Heart left ventricle (tissue), 16 donors: ENCODE measurements around the gene EVPL. TPM values are rescaled to one million over a fixed set of nuclear protein-coding genes. Genes with fewer than 3 reads are reported as not detected.

Experiments
- ATAC-seq, 4 donors: fragments of 200-7000 bp; cut with Tn5 transposase; one replicate each; pipeline ENCODE4 v1.9.1; 2020 to 2022; ENCODE audit warnings: moderate library complexity in 4 of 4, mild to moderate bottlenecking in 3 of 4, moderate number of reproducible peaks in 1 of 4
- DNase-seq, 5 donors: peaks; one replicate each; pipeline ENCODE4 v3.0.0-alpha.2; 2020
- H3K27ac ChIP-seq, 12 donors: fragments of 200-600 bp; sonication (generic) in 4 of 12; one replicate each; pipeline versions ENCODE4 v1.5.0 to v1.8.0; 2016 to 2022; ENCODE audit warnings: mild to moderate bottlenecking in 2 of 12
- H3K27me3 ChIP-seq, 9 donors: fragments of 200-600 bp; sonication (generic) in 2 of 9; one replicate each; pipeline versions ENCODE4 v1.5.1 to v1.8.0; 2016 to 2022; ENCODE audit warnings: mild to moderate bottlenecking in 3 of 9
- H3K36me3 ChIP-seq, 9 donors: fragments of 200-600 bp; sonication (generic) in 2 of 9; one replicate each; pipeline versions ENCODE4 v1.5.0 to v1.8.0; 2018 to 2022; ENCODE audit warnings: mild to moderate bottlenecking in 2 of 9
- H3K4me1 ChIP-seq, 12 donors: fragments of 200-600 bp; sonication (generic) in 4 of 12; one replicate each; pipeline versions ENCODE4 v1.5.0 to v1.8.0; 2016 to 2022; ENCODE audit warnings: mild to moderate bottlenecking in 3 of 12
- H3K4me3 ChIP-seq, 12 donors: fragments of 200-600 bp; sonication (generic) in 4 of 12; one replicate each; pipeline versions ENCODE4 v1.5.0 to v1.8.0; 2017 to 2022; ENCODE audit warnings: mild to moderate bottlenecking in 9 of 12, moderate library complexity in 4 of 12
- H3K9me3 ChIP-seq, 12 donors: fragments of 200-600 bp; sonication (generic) in 4 of 12; one replicate each; pipeline versions ENCODE4 v1.5.0 to v1.8.0; 2016 to 2022; ENCODE audit warnings: mild to moderate bottlenecking in 1 of 12
- POLR2A ChIP-seq, 2 donors: fragments of 450-650 bp; IDR thresholded peaks; one replicate each; pipeline ENCODE4 v1.6.1; 2017; ENCODE audit warnings: antibody characterized with exemption in 2 of 2, mild to moderate bottlenecking in 2 of 2, moderate library complexity in 2 of 2
- WGBS, 4 donors: extraction: QIAGEN DNeasy Blood & Tissue Kit in 2 of 4; methylation state at CpG; one replicate each; pipeline versions ENCODE4 v1.1.5 to v1.1.7; 2013 to 2018; 5-methylcytosine and 5-hydroxymethylcytosine counted together
- intact Hi-C, 10 donors: fragments of 100-400 bp; cut with DNase I; formaldehyde crosslinking; loops; one replicate each; pipeline versions ENCODE4 v1.11.1 to v1.14.2; 2022
- polyA plus RNA-seq, 2 donors: library from polyadenylated mRNA; stranded (reverse); fragments of 200-250 nt; gene quantifications; one replicate each; pipeline ENCODE4 v1.2.3, GENCODE V29; 2013
- total RNA-seq, 9 donors: library from RNA; depleted of rRNA in 2 of 9; stranded (reverse); fragments of >200 nt in 2 of 9; fragmentation: NEBNext Ultra II Directional in 3 of 9; extraction: Animal tissue kit (Norgen Biotek cat#: 25700) in 3 of 9; gene quantifications; one replicate each; pipeline versions ENCODE4 v1.1.0 to v1.2.4, GENCODE V29; 2016 to 2023
- TF ChIP-seq, protein P1 (sequence below), 12 donors: fragments of 200-600 bp; sonication (generic) in 4 of 12; IDR thresholded peaks; one replicate each; pipeline versions ENCODE4 v1.5.0 to v1.8.0; 2018 to 2022; ENCODE audit warnings: antibody characterized with exemption in 12 of 12, mild to moderate bottlenecking in 5 of 12
- donor health status: ischemic (EF 13 %, LVEDD 7.1; RV severe dilation, severe dysfunction).
- donor health status: healthy with polysubstance abuse.
- donor health status: DM: no; HTN: yes; CAD: no.
- donor health status: DM: no; HTN: no; CAD: no.
- donor health status: ischemic (EF 25% LVEDD 6.9; RV normal size, moderate dysfunction).
- donor health status: ischemic (EF 25% LVEDD 5.7; RV mildly dilated, moderate dysfunction).
- donor health status: healthy.
- donor health status: DM: yes; HTN: yes; CAD: no.
- donor health status: ischemic (EF 35%, LVEDD 5.7; RV mildly dilated, moderate dysfunction).
- donor health status: nonischemic (EF 11% LVEDD 7.7; RV severe dilation, severe dysfunction).
- donor health status: DM: yes; HTN: yes; CAD: no.
- donor health status: PGD.
- donor health status: ischemic (EF 29% LVEDD 5.4; RV normal size, mild dysfunction).
- donor health status: nonischemic (EF 23%, LVEDD 6.1; RV moderate dilation, normal function).

EVPL gene
- total and polyA plus RNA-seq, 11 donors: 0.03 to 2.0 (median 0.05) TPM; not detected in 3

DNA sequence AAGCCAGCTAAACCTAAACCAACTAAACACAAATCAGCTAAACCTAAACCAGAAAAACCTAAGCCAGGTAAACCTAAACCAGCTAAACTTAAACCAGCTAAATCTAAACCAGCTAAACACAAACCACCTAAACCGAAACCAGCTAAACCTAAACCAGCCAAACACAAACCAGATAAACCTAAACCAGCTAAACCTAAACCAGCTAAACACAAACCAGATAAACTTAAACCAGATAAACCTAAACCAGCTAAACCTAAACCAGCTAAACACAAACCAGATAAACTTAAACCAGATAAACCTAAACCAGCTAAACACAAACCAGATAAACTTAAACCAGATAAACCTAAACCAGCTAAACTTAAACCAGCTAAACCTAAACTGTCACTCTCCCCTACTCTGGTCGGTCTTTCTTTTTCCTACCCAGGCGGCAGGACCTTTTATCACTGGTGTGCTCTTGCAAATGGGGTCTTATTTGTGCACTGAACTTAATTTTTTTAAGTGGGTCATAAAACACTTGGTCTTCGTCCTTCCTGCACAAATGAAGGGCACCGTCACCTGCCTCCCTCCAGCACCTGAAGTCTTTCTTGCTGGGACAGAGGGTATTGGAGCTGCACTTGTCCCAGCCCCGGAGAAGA is 7.2 kb downstream of the EVPL start:
- WGBS, 4 donors: 84 to 91% (median 87%) methylated on average over 6 of the region's 6 CpGs
- H3K27me3 ChIP-seq: no peaks in the 10 kb centered on the region
- no peaks in the 10 kb centered on the region for H3K9me3 ChIP-seq
- H3K36me3 ChIP-seq: no peaks in the 10 kb centered on the region
- intact Hi-C loops: loop anchor here in 4 of 10 donors (5.0 to 10.0 kb wide), 5 partner anchors 155 to 277 kb away; no protein-coding TSS in a partner anchor
- no peak for ATAC-seq
- TF ChIP-seq, protein P1, sequence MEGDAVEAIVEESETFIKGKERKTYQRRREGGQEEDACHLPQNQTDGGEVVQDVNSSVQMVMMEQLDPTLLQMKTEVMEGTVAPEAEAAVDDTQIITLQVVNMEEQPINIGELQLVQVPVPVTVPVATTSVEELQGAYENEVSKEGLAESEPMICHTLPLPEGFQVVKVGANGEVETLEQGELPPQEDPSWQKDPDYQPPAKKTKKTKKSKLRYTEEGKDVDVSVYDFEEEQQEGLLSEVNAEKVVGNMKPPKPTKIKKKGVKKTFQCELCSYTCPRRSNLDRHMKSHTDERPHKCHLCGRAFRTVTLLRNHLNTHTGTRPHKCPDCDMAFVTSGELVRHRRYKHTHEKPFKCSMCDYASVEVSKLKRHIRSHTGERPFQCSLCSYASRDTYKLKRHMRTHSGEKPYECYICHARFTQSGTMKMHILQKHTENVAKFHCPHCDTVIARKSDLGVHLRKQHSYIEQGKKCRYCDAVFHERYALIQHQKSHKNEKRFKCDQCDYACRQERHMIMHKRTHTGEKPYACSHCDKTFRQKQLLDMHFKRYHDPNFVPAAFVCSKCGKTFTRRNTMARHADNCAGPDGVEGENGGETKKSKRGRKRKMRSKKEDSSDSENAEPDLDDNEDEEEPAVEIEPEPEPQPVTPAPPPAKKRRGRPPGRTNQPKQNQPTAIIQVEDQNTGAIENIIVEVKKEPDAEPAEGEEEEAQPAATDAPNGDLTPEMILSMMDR (IDR thresholded peaks at IDR 0.05): no peak
- TF ChIP-seq POLR2A (IDR thresholded peaks at IDR 0.05): no peak
- no peak overlapping the region for H3K4me3 ChIP-seq
- no peaks in the 10 kb centered on the region for H3K4me1 ChIP-seq
- no peak overlapping the region for H3K27ac ChIP-seq
- DNase-seq: no peak

DNA sequence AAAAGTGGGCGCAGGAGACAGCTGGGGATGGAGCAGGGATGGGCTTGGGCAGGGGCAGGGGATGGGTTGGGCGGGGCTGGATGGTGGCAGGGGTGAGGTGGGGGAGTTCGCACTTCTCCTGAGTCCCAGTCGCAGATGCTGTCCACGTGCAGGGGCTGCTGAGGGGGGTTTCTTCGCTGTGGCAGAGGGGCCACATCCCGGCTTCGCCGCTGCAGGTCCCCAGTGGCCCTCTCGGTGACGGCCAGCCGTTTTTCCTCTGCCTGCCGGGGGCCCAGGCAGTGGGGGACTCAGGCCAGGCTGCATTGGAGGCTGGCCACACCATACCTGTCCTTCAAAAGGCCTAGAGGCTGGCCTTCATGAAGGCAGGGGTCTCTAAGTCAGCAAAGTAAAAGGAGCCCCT is 8.3 kb downstream of the EVPL start:
- ATAC-seq (no peak), DNase-seq (no peak)
- H3K27me3 ChIP-seq: no peaks in the 10 kb centered on the region
- H3K4me1 ChIP-seq: peaks cover 0 to 6% (median 1%) of the 10 kb centered on the region in 12 donors
- H3K4me3 ChIP-seq: no peak overlapping the region
- H3K9me3 ChIP-seq: no peaks in the 10 kb centered on the region
- intact Hi-C loops: loop anchor here in 4 of 10 donors (5.0 to 10.0 kb wide), 5 partner anchors 156 to 278 kb away; no protein-coding TSS in a partner anchor
- H3K27ac ChIP-seq: no peak overlapping the region
- no peaks in the 10 kb centered on the region for H3K36me3 ChIP-seq
- TF ChIP-seq, protein P1 (IDR thresholded peaks at IDR 0.05): no peak
- TF ChIP-seq POLR2A (IDR thresholded peaks at IDR 0.05): no peak
- 81 to 86% (median 82%) methylated on average over 13 of the region's 13 CpGs for WGBS, 4 donors

DNA sequence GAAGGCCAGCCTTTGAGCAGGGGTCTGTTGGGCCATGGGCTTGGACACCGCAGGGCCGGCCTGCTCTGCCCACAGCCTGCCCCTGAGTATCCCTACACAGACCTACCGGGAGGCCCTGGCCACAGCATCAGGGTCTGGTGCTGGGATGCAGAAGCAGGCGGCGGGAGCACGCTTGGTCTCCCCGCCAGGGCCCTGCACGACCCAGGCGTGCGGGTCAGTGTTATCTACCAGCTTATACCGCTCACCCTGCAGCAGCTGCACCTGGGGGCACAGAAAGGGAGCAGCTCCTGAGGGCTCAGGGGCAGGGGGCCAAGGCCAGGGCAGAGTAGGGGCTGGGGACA is 8.8 kb downstream of the EVPL start:
- Histone ChIP-seq H3K4me1 (peaks cover 0 to 6% (median 1%) of the 10 kb centered on the region in 12 donors), H3K27me3 (no peaks in the 10 kb centered on the region), H3K36me3 (no peaks in the 10 kb centered on the region), H3K4me3 (no peak overlapping the region), H3K9me3 (no peaks in the 10 kb centered on the region), H3K27ac (no peak overlapping the region)
- TF ChIP-seq POLR2A (IDR thresholded peaks at IDR 0.05): no peak
- TF ChIP-seq, protein P1 (IDR thresholded peaks at IDR 0.05): no peak
- ATAC-seq (no peak), DNase-seq (no peak)
- intact Hi-C loops: loop anchor here in 4 of 10 donors (5.0 to 10.0 kb wide), 5 partner anchors 156 to 279 kb away; no protein-coding TSS in a partner anchor
- 75 to 90% (median 82%) methylated on average over 9 to 11 of the region's 11 CpGs for WGBS, 4 donors

DNA sequence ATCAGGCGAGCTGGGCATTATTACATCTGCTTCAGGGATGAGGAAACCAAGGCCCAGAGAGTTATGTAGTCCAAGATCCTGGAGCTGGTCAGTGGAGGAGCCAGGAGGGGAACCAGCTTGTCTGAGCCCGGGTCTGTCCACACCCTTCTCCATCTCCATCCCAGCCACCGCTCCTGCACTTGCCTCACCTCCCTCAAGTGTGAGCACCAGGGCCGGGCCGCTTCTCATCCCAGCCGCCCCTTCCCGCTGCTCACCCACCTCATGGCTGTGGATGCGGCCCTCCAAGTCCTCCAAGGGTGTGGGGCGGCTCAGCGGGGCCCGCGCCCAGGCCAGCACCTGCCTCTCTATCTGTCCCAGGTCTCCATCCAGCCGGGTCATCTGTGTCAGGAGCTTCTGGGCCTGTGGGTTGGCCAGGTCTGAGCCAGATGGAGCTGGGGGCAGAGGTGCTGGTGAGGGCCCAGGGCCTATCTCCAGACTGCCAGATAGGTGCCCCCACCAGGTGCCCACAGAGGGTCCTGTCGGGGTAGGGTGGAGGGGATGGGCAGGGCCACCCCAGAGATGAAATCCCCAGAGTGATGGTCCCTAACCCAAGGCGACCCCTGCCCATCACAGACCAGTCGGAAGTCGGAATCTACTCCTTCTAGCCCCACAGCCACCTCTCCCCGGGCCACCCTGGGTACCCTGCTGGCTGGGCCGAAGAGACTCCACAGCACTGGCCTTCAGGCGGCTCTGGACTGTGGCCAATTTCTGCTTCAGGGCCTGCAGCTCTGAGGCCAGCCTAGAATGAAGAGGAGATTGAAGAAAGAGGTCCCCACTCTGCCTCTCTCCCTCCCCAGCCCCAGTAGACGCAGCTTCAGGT is 9.4 kb downstream of the EVPL start:
- H3K36me3 ChIP-seq: no peaks in the 10 kb centered on the region
- TF ChIP-seq, protein P1 (IDR thresholded peaks at IDR 0.05): no peak
- no peak for TF ChIP-seq POLR2A (IDR thresholded peaks at IDR 0.05)
- no peaks in the 10 kb centered on the region for H3K27me3 ChIP-seq
- DNase-seq (no peak), ATAC-seq (no peak)
- no peaks in the 10 kb centered on the region for H3K9me3 ChIP-seq
- intact Hi-C loops: loop anchor here in 4 of 10 donors (5.0 to 10.0 kb wide), 5 partner anchors 157 to 280 kb away; no protein-coding TSS in a partner anchor
- no peak overlapping the region for H3K27ac ChIP-seq
- H3K4me3 ChIP-seq: no peak overlapping the region
- H3K4me1 ChIP-seq: peaks cover 0 to 6% (median 1%) of the 10 kb centered on the region in 12 donors
- WGBS, 4 donors: 88 to 94% (median 92%) methylated on average over 21 of the region's 21 CpGs
